HG03097 (cell line): ENCODE results near the gene TBC1D2.

Source experiments
- ATAC-seq: cut with Tn5 transposase; IDR thresholded peaks from one replicate; pipeline ENCODE4 v1.9.1; 2021; ENCODE audit not compliant: unreplicated experiment, low FRiP score

TBC1D2 gene

GRCh38 chr9:98192503-98193335, 62.7 kb downstream of the TBC1D2 start, which contains the start of gene CORO2A:
Gene CORO2A, minus strand, starts transcription at chr9:98192637. Its CDS starts 34,977 bp downstream, at chr9:98157660.
- ATAC-seq, result no peak

GRCh38 chr9:98191671-98192502, 63.6 kb downstream of the TBC1D2 start:
- ATAC-seq, result no peak

DNA sequence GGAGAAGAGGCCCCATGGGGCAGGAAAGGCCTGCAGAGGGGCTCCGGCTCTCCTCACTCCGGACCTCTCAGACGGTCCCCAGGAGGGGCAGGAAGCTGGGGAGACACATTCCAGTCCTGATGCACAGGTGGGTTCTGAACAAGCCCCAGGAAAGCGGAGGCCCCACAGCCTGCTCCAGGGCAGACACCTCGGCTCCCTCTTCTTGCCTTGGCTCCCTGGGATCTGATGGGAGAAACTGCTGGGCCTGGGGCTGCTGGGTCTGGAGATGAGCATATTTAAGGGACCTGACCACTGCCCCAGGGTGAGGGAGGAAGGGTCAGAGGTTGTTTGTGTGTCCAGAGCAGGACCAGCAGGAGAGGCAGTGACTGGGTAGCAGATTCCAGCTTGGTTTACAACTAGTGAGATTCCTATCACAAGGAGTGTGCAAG, 64.3 kb downstream of the TBC1D2 start:
- ATAC-seq, result no peak

DNA sequence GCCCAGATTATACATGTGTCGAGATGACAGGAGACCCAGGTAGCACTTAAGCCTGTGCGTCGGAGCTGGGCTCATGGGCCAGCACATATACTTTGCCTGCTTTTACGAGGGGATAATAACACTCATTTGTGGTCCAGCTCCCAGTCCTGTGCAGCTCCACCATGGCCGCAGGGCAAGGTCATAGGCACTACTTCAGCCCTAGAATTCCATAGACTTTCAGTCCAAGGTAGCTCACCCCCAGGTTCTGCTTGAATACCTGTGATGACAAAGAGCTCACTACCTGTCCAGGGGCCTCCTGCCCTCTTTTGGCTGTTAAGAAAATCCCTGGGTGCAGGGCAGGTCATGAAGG, 64.7 kb downstream of the TBC1D2 start:
- ATAC-seq, result no peak

GRCh38 chr9:98189412-98189811, 66.0 kb downstream of the TBC1D2 start:
- no peak for ATAC-seq

GRCh38 chr9:98187926-98188325, 67.5 kb downstream of the TBC1D2 start:
- no peak for ATAC-seq

- no peak for ATAC-seq
Measured at GRCh38 chr9:98186236-98186635, 69.2 kb downstream of the TBC1D2 start.

DNA sequence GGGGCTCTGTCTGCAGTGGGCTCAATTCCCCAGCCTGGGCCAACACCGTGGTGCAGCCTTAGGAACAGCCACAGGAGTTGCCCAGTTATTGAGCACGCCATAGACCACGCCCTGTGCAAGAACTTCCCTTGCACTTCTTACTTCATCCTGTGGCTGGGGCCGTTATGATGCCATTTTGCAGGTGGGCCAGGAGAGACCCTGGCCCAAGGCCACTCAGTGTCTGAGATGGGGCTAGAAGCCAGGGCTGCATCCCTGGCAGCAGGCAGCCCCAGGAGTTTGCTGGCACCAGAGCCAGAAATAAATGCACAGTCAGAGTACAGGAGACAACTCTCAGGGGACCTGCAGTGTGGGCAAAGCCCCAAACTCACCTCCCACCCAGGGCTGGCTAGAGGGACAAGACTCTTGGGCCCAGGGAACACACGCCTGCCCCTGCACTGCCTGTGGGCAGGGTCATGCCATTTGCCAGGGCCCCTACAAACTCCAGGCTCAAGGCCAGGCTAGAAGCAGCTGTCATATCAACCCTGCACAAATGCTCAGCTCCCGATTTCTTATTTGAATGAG, 69.8 kb downstream of the TBC1D2 start:
- ATAC-seq, result no peak

GRCh38 chr9:98185021-98185567, 70.4 kb downstream of the TBC1D2 start:
- ATAC-seq, result no peak

- ATAC-seq, result no peak
Measured at GRCh38 chr9:98184326-98184725, 71.1 kb downstream of the TBC1D2 start.

DNA sequence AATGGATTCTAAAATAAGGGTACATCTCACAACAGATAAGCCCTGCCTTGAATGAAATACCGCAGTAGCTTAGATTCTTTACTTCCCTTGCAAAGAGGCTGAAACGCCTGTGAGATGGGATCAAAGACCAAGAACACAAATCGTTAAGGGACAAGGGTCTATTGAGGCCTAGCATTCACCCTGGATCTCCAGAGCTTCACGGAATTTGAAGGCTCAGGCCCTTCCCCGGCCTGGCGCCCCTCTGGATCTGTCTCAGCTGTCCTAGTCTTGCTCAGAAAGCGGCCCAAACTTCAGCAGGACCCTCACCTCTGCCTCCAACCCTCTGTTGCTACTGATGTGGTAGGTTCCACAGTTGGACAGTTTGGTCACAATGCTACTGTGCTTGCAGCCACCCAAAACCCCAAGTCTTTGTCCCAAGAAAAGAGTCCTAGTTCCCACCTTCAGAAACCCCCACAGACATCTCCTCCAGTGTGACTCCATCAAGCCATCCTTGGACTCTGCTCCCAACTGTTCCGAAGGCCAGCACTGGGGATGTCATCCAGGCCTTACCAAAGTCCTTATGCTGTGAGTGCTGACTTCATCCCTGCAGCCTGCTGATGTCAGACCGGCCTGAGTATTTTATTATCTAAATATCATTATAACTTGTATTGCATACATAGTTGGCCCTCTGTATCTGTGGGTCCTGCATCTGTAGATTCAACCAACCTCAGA, 72.4 kb downstream of the TBC1D2 start:
- no peak for ATAC-seq

GRCh38 chr9:98182069-98182820, 73.2 kb downstream of the TBC1D2 start:
- no peak for ATAC-seq

DNA sequence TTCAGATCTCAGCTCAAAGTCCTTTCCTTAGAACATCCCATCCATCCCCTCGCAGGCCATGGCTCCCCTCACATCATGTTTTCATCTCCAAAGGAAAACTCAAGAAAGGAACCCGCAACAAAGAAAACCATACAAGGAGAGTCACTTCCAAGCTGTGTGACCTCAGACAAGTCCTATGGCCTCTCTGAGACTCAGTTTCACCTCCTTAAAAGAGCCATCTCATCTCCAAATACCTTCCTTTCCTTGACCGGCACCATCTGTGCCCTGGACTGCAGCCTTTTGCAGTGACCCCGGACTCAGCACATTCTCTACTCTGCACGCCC, 73.7 kb downstream of the TBC1D2 start:
- ATAC-seq, result no peak

DNA sequence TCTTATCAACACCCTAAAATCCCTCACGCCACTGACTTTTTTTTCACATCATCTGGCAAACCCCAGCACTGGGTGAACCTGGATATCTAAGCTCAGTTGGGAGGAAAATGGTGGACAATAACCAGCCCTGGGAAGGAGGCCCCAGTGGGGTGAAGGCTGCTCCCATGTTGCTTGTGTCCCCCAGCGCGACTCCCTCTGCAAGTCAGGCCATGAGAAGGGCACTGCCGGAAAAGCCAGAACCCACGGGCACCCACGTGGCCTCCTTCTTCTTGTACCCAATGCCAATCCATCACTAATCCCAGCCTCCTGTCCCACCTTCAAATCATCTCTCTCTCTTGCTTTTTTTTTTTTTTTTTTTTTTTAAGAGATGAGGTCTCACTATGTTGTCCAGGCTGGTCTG, 74.5 kb downstream of the TBC1D2 start:
- ATAC-seq, result no peak

DNA sequence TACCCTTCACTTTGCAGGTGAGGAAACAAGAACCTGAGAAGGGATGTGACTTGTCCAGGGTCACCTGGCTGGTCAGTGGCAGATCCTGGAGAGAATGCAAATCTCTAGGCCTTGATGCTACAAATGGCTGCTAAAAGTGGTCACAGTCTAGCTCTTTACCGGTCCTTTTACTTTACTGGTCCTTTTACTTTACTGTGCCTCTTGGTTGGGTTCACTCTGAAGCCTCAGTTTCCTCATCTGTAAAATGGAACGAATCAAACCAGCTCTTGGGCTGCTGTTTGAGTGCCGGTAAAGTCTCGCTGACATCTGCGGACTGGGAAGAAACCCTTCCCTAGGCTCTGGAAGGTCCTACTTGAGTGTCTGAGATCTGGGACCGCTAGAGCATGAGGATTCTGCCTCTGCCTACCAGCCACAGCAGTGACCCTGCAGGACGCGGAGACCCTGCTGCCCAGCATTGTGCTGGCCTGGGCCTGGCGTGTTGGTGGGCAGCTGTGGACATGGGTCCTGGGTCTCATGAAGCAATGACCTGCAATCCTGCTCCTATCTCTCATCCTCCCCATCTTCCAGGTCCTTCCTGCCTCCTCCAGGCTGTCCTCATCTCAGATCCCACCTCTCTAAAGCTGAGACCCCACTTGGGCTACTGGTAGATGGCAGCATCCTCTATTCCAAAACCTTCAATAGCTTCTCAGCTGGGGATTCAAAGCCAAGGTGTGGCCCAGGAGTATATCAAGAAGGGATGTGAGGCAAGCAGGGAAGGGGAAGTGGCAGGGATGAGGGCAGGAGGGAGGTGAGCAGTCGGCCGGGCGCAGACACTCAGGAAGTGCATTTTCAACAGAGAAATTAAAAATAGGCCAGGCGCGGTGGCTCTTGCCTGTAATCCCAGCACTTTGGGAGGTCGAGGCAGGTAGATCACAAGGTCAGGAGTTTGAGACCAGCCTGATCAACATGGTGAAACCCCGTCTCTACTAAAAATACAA, 76.3 kb downstream of the TBC1D2 start:
- ATAC-seq, result no peak

GRCh38 chr9:98176391-98177259, 78.8 kb downstream of the TBC1D2 start:
- ATAC-seq, result no peak

GRCh38 chr9:98175762-98176161, 79.7 kb downstream of the TBC1D2 start:
- no peak for ATAC-seq

DNA sequence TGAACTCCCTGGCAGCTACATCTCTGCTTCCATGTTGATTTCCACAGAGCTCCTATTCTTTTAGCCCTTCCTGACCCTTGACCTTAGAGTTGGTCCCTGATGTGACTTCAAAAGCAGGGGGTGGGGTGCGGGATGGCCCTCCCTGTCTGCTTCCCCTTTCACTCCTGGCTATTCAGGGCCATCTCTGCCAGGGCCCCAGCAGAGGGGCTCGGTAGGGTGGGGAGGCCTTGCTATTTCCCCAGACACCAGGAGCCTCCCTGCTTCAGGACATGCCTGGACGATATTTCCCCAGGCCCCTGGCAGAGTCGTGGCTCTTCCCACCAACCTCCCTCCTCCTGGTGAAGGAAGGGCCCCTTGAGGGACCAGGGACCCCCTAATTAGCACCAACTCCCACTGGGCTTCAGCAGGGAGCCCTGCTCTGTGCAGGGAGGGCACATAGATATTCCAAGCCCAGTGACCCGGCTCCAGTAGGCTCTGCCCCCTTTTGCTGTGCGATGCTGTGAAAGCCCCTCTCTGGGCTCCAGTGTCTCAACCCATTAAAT, 80.3 kb downstream of the TBC1D2 start:
- no peak for ATAC-seq
